ENCODE data around the gene YWHAQ.

- TF ChIP-seq CTCF (IDR thresholded peaks at IDR 0.05; ENCODE audit: insufficient read depth, low read depth, low read length) (no peak), EZH2 (IDR thresholded peaks at IDR 0.05; ENCODE audit: insufficient read depth, low read length) (no peak)
Measured at GRCh38 chr2:9634133-9634532, 3.3 kb upstream of the YWHAQ start.

All from astrocyte (in vitro differentiated cells and primary cell).